Omental fat pad (tissue), 4 donors: ENCODE measurements around the gene ZNF350. TPM values are rescaled to one million over a fixed set of nuclear protein-coding genes. Genes with fewer than 3 reads are reported as not detected.

Experiments
- ATAC-seq: fragments of 150-250 bp; one replicate; pipeline ENCODE4 v1.9.1; 2016; ENCODE audit warnings: mild to moderate bottlenecking, moderate library complexity; ENCODE audit not compliant: low FRiP score
- DNase-seq: peaks from one replicate; pipeline ENCODE4 v3.0.0-alpha.2; 2019; ENCODE audit warnings: low spot score
- total RNA-seq, 4 donors: library from RNA; depleted of rRNA; stranded (reverse); fragments of >200 nt; gene quantifications; one replicate each; pipeline ENCODE4 v1.1.0, GENCODE V29; 2016
- TF ChIP-seq, protein P1 (sequence below), 3 donors: fragments of 450-650 bp; IDR thresholded peaks; one replicate each; pipeline ENCODE4 v1.5.1; 2016 to 2017; ENCODE audit warnings: antibody characterized with exemption in 3 of 3, mild to moderate bottlenecking in 3 of 3, moderate library complexity in 2 of 3

ZNF350 gene
- total RNA-seq, 4 donors from 2014 or later, result 8.3 to 15.4 (median 8.7) TPM

DNA sequence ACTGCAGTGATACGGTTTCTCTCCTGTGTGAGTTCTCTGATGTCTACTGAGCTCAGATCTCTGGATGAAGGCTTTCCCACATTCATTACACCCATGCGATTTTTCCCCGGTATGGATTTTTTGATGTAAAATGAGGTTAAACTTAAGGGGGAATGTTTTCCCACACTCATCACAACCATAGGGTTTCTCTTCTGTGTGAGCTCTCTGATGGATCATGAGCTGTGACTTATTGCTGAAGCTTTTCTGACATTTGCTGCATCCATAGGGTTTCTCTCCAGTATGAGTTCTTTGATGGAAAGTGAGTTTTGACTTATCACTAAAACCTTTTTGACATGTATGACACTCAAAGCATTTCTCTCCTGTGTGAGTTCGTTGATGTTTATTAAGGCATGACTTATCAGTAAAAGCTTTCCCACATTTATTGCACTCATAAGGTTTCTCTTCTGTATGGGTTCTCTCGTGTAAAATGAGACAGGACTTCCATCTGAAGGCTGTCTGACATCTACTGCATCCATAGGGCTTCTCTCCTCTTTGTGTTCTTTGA is 71.2 kb downstream of the ZNF350 start:
- no peak for DNase-seq
- ATAC-seq, result no peak
- TF ChIP-seq, protein P1, sequence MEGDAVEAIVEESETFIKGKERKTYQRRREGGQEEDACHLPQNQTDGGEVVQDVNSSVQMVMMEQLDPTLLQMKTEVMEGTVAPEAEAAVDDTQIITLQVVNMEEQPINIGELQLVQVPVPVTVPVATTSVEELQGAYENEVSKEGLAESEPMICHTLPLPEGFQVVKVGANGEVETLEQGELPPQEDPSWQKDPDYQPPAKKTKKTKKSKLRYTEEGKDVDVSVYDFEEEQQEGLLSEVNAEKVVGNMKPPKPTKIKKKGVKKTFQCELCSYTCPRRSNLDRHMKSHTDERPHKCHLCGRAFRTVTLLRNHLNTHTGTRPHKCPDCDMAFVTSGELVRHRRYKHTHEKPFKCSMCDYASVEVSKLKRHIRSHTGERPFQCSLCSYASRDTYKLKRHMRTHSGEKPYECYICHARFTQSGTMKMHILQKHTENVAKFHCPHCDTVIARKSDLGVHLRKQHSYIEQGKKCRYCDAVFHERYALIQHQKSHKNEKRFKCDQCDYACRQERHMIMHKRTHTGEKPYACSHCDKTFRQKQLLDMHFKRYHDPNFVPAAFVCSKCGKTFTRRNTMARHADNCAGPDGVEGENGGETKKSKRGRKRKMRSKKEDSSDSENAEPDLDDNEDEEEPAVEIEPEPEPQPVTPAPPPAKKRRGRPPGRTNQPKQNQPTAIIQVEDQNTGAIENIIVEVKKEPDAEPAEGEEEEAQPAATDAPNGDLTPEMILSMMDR (IDR thresholded peaks at IDR 0.05), result no peak

Other genes with a start within 250 kb of the ZNF350 start
- gene FPR1, start 235.0 kb downstream of the ZNF350 start, total RNA-seq, result 10 to 100 TPM; 15.0 to 77.5 (median 56.5) TPM
- 10 to 100 TPM in 1 of 4 donors, 1 to 10 TPM in 3; 3.1 to 16.2 (median 7.5) TPM for gene FPR2, start 225.7 kb downstream of the ZNF350 start, total RNA-seq
- 10 to 100 TPM; 10.2 to 50.0 (median 23.9) TPM for gene FPR3, start 191.7 kb downstream of the ZNF350 start, total RNA-seq
- gene ZNF577, start 98.9 kb downstream of the ZNF350 start, total RNA-seq, result 10 to 100 TPM; 10.4 to 26.6 (median 12.5) TPM
- gene ZNF649, start 81.8 kb downstream of the ZNF350 start, total RNA-seq, result 10 to 100 TPM in 2 of 4 donors, 1 to 10 TPM in 2; 8.2 to 13.3 (median 10.6) TPM
- 1 to 10 TPM; 2.7 to 9.0 (median 6.1) TPM for gene ZNF613, start 59.4 kb downstream of the ZNF350 start, total RNA-seq
- gene ZNF615, start 21.4 kb upstream of the ZNF350 start, total RNA-seq, result 10 to 100 TPM in 1 of 4 donors, 1 to 10 TPM in 3; 7.0 to 12.8 (median 8.6) TPM
- gene ZNF614, start 41.5 kb upstream of the ZNF350 start, total RNA-seq, result 10 to 100 TPM in 1 of 4 donors, 1 to 10 TPM in 3; 6.8 to 12.7 (median 8.3) TPM
- 10 to 100 TPM in 3 of 4 donors, 1 to 10 TPM in 1; 7.3 to 15.3 (median 11.7) TPM for gene ZNF432, start 62.0 kb upstream of the ZNF350 start, total RNA-seq
- 10 to 100 TPM; 11.2 to 32.9 (median 21.8) TPM for gene ZNF841, start 108.9 kb upstream of the ZNF350 start, total RNA-seq
- 1 to 10 TPM; 3.0 to 7.1 (median 6.1) TPM for gene ZNF616, start 153.1 kb upstream of the ZNF350 start, total RNA-seq
- gene ZNF836, start 184.8 kb upstream of the ZNF350 start, total RNA-seq, result 10 to 100 TPM in 1 of 4 donors, 1 to 10 TPM in 3; 5.8 to 15.1 (median 7.3) TPM
- 100 to 1,000 TPM; 141 to 162 (median 156) TPM for gene PPP2R1A, start 203.2 kb upstream of the ZNF350 start, total RNA-seq